GM19351 (cell line): ENCODE data around the gene CDKAL1.
A peak's percentile ranks its signal among the peaks of the same experiment; 100 is the strongest.

ENCODE experiments used
- ATAC-seq: cut with Tn5 transposase; IDR thresholded peaks from one replicate; pipeline ENCODE4 v1.9.1; 2021; ENCODE audit warnings: mild to moderate bottlenecking, moderate library complexity; ENCODE audit not compliant: unreplicated experiment

The CDKAL1 gene

GRCh38 chr6:20998748-20999448 is 464.6 kb downstream of the CDKAL1 start:
- ATAC-seq: peak; percentile 69

- no peak for ATAC-seq
Observed at GRCh38 chr6:21000331-21000801, 466.1 kb downstream of the CDKAL1 start.

GRCh38 chr6:21001736-21002135 is 467.5 kb downstream of the CDKAL1 start:
- ATAC-seq: no peak

GRCh38 chr6:21003780-21004541 is 469.7 kb downstream of the CDKAL1 start:
- ATAC-seq: peak; percentile 91

- ATAC-seq: no peak
Observed at GRCh38 chr6:21005816-21006570, 471.7 kb downstream of the CDKAL1 start.

- no peak for ATAC-seq
Observed at GRCh38 chr6:21019614-21020013, 485.4 kb downstream of the CDKAL1 start.

- peak; percentile 91 for ATAC-seq
Observed at GRCh38 chr6:21022343-21023107, 488.3 kb downstream of the CDKAL1 start.

- no peak for ATAC-seq
Observed at GRCh38 chr6:21023210-21023609, 489.0 kb downstream of the CDKAL1 start.

- no peak for ATAC-seq
Observed at GRCh38 chr6:21024616-21025015, 490.4 kb downstream of the CDKAL1 start.

- ATAC-seq: no peak
Observed at GRCh38 chr6:21026576-21027273, 492.5 kb downstream of the CDKAL1 start.

GRCh38 chr6:21027507-21027906 is 493.2 kb downstream of the CDKAL1 start:
- no peak for ATAC-seq

- ATAC-seq: no peak
Observed at GRCh38 chr6:21031182-21031581, 496.9 kb downstream of the CDKAL1 start.

- ATAC-seq: no peak
Observed at GRCh38 chr6:21033084-21033483, 498.8 kb downstream of the CDKAL1 start.

- ATAC-seq: no peak
Observed at GRCh38 chr6:21033575-21034026, 499.3 kb downstream of the CDKAL1 start.

- no peak for ATAC-seq
Observed at GRCh38 chr6:21034345-21034744, 500.1 kb downstream of the CDKAL1 start.

GRCh38 chr6:21037453-21037852 is 503.2 kb downstream of the CDKAL1 start:
- ATAC-seq: peak; percentile 89

- ATAC-seq: no peak
Observed at GRCh38 chr6:21039926-21040325, 505.7 kb downstream of the CDKAL1 start.

- no peak for ATAC-seq
Observed at GRCh38 chr6:21045135-21045700, 511.0 kb downstream of the CDKAL1 start.

GRCh38 chr6:21046276-21046675 is 512.0 kb downstream of the CDKAL1 start:
- ATAC-seq: no peak

GRCh38 chr6:21048047-21048446 is 513.8 kb downstream of the CDKAL1 start:
- no peak for ATAC-seq
